SK-N-SH (cell line): ENCODE results near the gene HMG20A. TPM values are rescaled to one million over a fixed set of nuclear protein-coding genes. Genes with fewer than 3 reads are reported as not detected.

ENCODE experiments used
- CTCF ChIA-PET: fragments of 300-600, 350-600 bp; formaldehyde crosslinking; extraction: SDS; loops from one replicate; lab custom pipeline; 2021; lab: Yijun Ruan, JAX
- POLR2A ChIA-PET: fragments of 350-600 bp; sonication (Branson Sonifier 250); formaldehyde crosslinking; extraction: SDS; loops from one replicate; lab custom pipeline; 2020; ENCODE audit warnings: antibody characterized with exemption, inconsistent platforms; lab: Yijun Ruan, JAX
- DNase-seq: peaks from one replicate; pipeline ENCODE4 v3.0.0; 2012
- H2AFZ ChIP-seq: fragments of 200-600 bp; sonication (generic); 2 replicates; pipeline ENCODE4 v1.8.1; 2016; ENCODE audit warnings: antibody characterized with exemption, mild to moderate bottlenecking, low read depth
- H3F3A ChIP-seq: fragments of 200-600 bp; sonication (generic); replicated peaks from 2 replicates; pipeline ENCODE3; 2016; ENCODE audit warnings: antibody characterized with exemption, mild to moderate bottlenecking; ENCODE audit not compliant: insufficient read depth
- H3K27ac ChIP-seq, 2 experiments: fragments of 200-500 bp in 1 of 2; fragments of 200-600 bp in 1 of 2; sonication (Bioruptor generic) in 1 of 2; sonication (generic), shearing (Covaris generic) in 1 of 2; 2 replicates each; pipeline versions ENCODE4 v1.5.1 to v1.6.1; 2014 to 2016; ENCODE audit warnings: low read depth in 2 of 2, inconsistent platforms in 1 of 2, low read length in 1 of 2, mild to moderate bottlenecking in 1 of 2, mixed read lengths in 1 of 2
- H3K27me3 ChIP-seq: fragments of 200-600 bp; sonication (generic), shearing (Covaris generic); 2 replicates; pipeline ENCODE4 v1.6.1; 2016; ENCODE audit warnings: mixed run types; ENCODE audit not compliant: insufficient read depth
- H3K36me3 ChIP-seq, 2 experiments: fragments of 200-500 bp in 1 of 2; fragments of 200-600 bp in 1 of 2; sonication (Bioruptor generic) in 1 of 2; sonication (generic) in 1 of 2; replicated peaks in 1 of 2; 2 replicates each; pipeline versions ENCODE3 to v1.5.1; 2014 to 2016; ENCODE audit warnings: low read length in 1 of 2, mild to moderate bottlenecking in 1 of 2; ENCODE audit not compliant: insufficient read depth in 2 of 2, control insufficient read depth in 1 of 2
- H3K4me1 ChIP-seq, 2 experiments: fragments of 200-500 bp in 1 of 2; fragments of 200-600 bp in 1 of 2; sonication (Bioruptor generic) in 1 of 2; sonication (generic), shearing (Covaris generic) in 1 of 2; 2 replicates each; pipeline versions ENCODE4 v1.5.1 to v1.6.1; 2014 to 2016; ENCODE audit warnings: low read depth in 1 of 2, low read length in 1 of 2, mixed run types in 1 of 2; ENCODE audit not compliant: insufficient read depth in 2 of 2, control insufficient read depth in 1 of 2
- H3K4me2 ChIP-seq: fragments of 200-600 bp; sonication (generic), shearing (Covaris generic); 2 replicates; pipeline ENCODE4 v1.6.1; 2017; ENCODE audit warnings: mixed run types
- H3K4me3 ChIP-seq, 2 experiments: fragments of 200-500 bp in 1 of 2; fragments of 200-600 bp in 1 of 2; sonication (Bioruptor generic) in 1 of 2; sonication (generic), shearing (Covaris generic) in 1 of 2; 2 replicates each; pipeline versions ENCODE4 v1.5.1 to v1.8.1; 2014 to 2016; ENCODE audit warnings: low read depth in 2 of 2, inconsistent platforms in 1 of 2, low read length in 1 of 2, mild to moderate bottlenecking in 1 of 2, mixed read lengths in 1 of 2, moderate library complexity in 1 of 2
- H3K79me2 ChIP-seq: fragments of 200-600 bp; sonication (generic); 2 replicates; pipeline ENCODE4 v1.8.1; 2017; ENCODE audit warnings: mild to moderate bottlenecking; ENCODE audit not compliant: insufficient read depth
- H3K9ac ChIP-seq: fragments of 200-600 bp; sonication (generic); 2 replicates; pipeline ENCODE4 v1.6.1; 2017; ENCODE audit warnings: mixed run types
- H3K9me2 ChIP-seq: fragments of 200-600 bp; sonication (generic); 2 replicates; pipeline ENCODE4 v1.6.1; 2017; ENCODE audit warnings: mixed run types
- H3K9me3 ChIP-seq: fragments of 200-600 bp; sonication (generic); 2 replicates; pipeline ENCODE4 v1.6.1; 2017; ENCODE audit warnings: mixed run types, mild to moderate bottlenecking, moderate library complexity
- H4K20me1 ChIP-seq: fragments of 200-600 bp; sonication (generic); 2 replicates; pipeline ENCODE4 v1.6.1; 2017; ENCODE audit warnings: mild to moderate bottlenecking, mixed run types; ENCODE audit not compliant: insufficient read depth
- ELF1 ChIP-seq: IDR thresholded peaks from 2 replicates; pipeline ENCODE4 v1.4.0; 2012
- EP300 ChIP-seq, 2 experiments: IDR thresholded peaks; 2 replicates each; pipeline versions ENCODE4 v1.4.0 to v1.6.1; 2012; ENCODE audit warnings: borderline replicate concordance in 1 of 2, low read depth in 1 of 2, low read length in 1 of 2
- EZH2phosphoT487 ChIP-seq: fragments of 200-600 bp; sonication (generic); IDR thresholded peaks from 2 replicates; pipeline ENCODE4 v1.6.1; 2017; ENCODE audit warnings: low read depth, mixed run types, mild to moderate bottlenecking, antibody characterized with exemption, moderate library complexity, borderline replicate concordance
- FOXM1 ChIP-seq: IDR thresholded peaks from 2 replicates; pipeline ENCODE4 v1.4.0; 2012; ENCODE audit warnings: low read depth, mild to moderate bottlenecking
- GABPA ChIP-seq: IDR thresholded peaks from 2 replicates; pipeline ENCODE4 v1.4.0; 2012; ENCODE audit warnings: low read depth, mild to moderate bottlenecking
- MEF2A ChIP-seq: IDR thresholded peaks from 2 replicates; pipeline ENCODE4 v1.4.0; 2012; ENCODE audit warnings: low read depth, borderline replicate concordance
- NRF1 ChIP-seq: IDR thresholded peaks from 2 replicates; pipeline ENCODE4 v1.6.1; 2012; ENCODE audit warnings: low read depth, mild to moderate bottlenecking, low read length
- POLR2AphosphoS5 ChIP-seq: IDR thresholded peaks from 2 replicates; pipeline ENCODE4 v1.6.1; 2012; ENCODE audit warnings: low read depth, low read length
- RCOR1 ChIP-seq: fragments of 150-350 bp; IDR thresholded peaks from 2 replicates; pipeline ENCODE4 v1.6.1; 2017; ENCODE audit warnings: antibody characterized with exemption, low read length
- RXRA ChIP-seq: IDR thresholded peaks from 2 replicates; pipeline ENCODE4 v1.4.0; 2012; ENCODE audit warnings: low read depth, mild to moderate bottlenecking, borderline replicate concordance
- SIN3A ChIP-seq: IDR thresholded peaks from 2 replicates; pipeline ENCODE4 v1.6.1; 2012; ENCODE audit warnings: low read depth, mild to moderate bottlenecking, low read length, moderate library complexity, borderline replicate concordance
- SMC3 ChIP-seq: IDR thresholded peaks from 2 replicates; pipeline ENCODE4 v1.6.1; 2012; ENCODE audit warnings: low read depth, low read length, improper control_type of control experiment
- TAF1 ChIP-seq: IDR thresholded peaks from 2 replicates; pipeline ENCODE4 v1.6.1; 2012; ENCODE audit warnings: low read depth, mild to moderate bottlenecking, low read length, moderate library complexity, borderline replicate concordance
- TCF12 ChIP-seq: IDR thresholded peaks from 2 replicates; pipeline ENCODE4 v1.4.0; 2012
- TEAD4 ChIP-seq: IDR thresholded peaks from 2 replicates; pipeline ENCODE4 v1.4.0; 2012; ENCODE audit warnings: mild to moderate bottlenecking, borderline replicate concordance; ENCODE audit not compliant: insufficient read depth
- WGBS: methylation state at CpG from one replicate; pipeline ENCODE4 v1.1.6; 2017; ENCODE audit warnings: low lambda C conversion rate; 5-methylcytosine and 5-hydroxymethylcytosine counted together
- polyA plus RNA-seq, 3 experiments: library from polyadenylated mRNA; depleted of rRNA; stranded (reverse); fragments of >200 nt; gene quantifications; 2 replicates each; pipeline ENCODE4 v1.2.3, GENCODE V29; 2012
- TF ChIP-seq, protein P1 (sequence below): IDR thresholded peaks from 2 replicates; pipeline ENCODE4 v1.4.0; 2012; ENCODE audit warnings: low read depth, borderline replicate concordance
- TF ChIP-seq, protein P2 (sequence below): IDR thresholded peaks from 2 replicates; pipeline ENCODE4; 2012
- TF ChIP-seq, protein P3 (sequence below): IDR thresholded peaks from 2 replicates; pipeline ENCODE4 v1.4.0; 2012; ENCODE audit warnings: low read depth
- TF ChIP-seq, protein P4 (sequence below): fragments of 150-350 bp; IDR thresholded peaks from 2 replicates; pipeline ENCODE4 v1.6.1; 2017; ENCODE audit warnings: antibody characterized with exemption, low read length, low read depth, borderline replicate concordance

The HMG20A gene
- polyA plus RNA-seq, 1 of the 3 experiments (the other 2 are of a cell fraction): 27.7 TPM

DNA sequence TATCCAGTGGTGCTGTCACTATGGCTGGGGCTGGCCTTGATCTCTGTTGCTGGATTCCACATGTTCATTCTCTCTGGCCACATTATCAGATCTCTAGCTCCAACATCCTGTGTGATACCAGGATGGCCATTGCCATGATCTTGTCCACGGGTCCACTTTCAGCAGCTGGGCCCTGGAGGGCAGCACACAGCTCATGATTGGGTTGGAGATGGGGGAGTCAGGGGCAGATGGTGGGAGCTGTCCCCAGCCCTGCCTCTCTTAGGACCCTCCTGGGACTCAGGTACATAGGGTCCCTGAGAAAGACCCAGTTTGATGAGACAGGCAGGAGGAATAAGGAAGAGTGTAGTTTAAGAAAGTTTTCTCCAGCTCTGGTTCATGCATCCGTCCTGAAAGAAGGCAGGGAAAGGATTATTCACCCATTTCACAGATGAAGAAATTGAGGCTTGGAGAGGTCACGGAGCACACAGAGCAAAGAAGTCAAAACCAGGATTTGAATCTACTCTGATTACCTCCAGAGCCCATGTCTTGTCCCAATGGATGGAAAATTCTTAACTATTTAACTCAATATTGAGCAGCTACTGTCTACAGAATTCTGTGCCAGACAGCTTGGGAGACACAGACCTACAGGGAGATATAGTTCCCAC lies 111.5 kb downstream of the HMG20A start (continued):
- TF ChIP-seq SIN3A (no peak), MEF2A (no peak), RCOR1 (no peak)

DNA sequence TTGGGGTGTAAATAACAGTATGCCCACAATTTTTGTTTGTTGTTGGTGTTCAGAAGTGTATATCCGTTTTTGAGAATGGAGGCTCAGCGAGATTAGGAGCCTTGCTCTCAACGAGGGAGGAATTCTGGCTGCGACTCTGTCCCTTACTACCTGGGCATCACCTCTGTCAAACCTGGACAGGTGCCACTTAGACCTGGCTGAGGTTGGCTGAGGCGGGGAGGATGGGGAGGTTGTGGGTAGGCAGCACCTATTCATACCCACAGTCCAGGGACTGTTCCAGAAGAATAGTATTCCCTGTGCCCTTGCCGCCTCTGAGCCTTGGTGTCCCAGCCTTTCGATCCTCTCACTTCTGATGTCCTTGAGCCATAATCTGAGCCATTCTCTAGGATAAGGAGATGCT lies 112.2 kb downstream of the HMG20A start:
- Histone ChIP-seq H3K9me2 (no peaks in the 10 kb centered on the region), H3K36me3 (no peaks in the 10 kb centered on the region), H3K4me2 (no peak overlapping the region), H3K9ac (no peak overlapping the region), H2AFZ (no peak overlapping the region), H4K20me1 (no peaks in the 10 kb centered on the region), H3K9me3 (no peaks in the 10 kb centered on the region), H3K27me3 (no peaks in the 10 kb centered on the region), H3F3A (no peaks in the 10 kb centered on the region), H3K27ac (no peak overlapping the region), H3K79me2 (no peaks in the 10 kb centered on the region), H3K4me1 (peaks cover 0 to 37% of the 10 kb centered on the region in 2 experiments; a peak in 1 of 4 replicates), H3K4me3 (no peak overlapping the region)
- POLR2A ChIA-PET: no interaction called here
- 77% methylated on average over 7 of the region's 7 CpGs for WGBS
- CTCF ChIA-PET: interaction anchor here (0.6 to 3.3 kb wide), 4 partner anchors 11 to 497 kb away, joined by 3 to 22 read pairs (median 8); no protein-coding TSS in a partner anchor
- no peak for TF ChIP-seq TEAD4
- TF ChIP-seq SIN3A: no peak
- TF ChIP-seq EP300 (IDR thresholded peaks at IDR 0.05; ENCODE audit: borderline replicate concordance in 1 of 2, low read depth in 1 of 2, low read length in 1 of 2): no peak
- no peak for TF ChIP-seq FOXM1
- TF ChIP-seq, protein P1, sequence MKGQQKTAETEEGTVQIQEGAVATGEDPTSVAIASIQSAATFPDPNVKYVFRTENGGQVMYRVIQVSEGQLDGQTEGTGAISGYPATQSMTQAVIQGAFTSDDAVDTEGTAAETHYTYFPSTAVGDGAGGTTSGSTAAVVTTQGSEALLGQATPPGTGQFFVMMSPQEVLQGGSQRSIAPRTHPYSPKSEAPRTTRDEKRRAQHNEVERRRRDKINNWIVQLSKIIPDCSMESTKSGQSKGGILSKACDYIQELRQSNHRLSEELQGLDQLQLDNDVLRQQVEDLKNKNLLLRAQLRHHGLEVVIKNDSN: no peak
- TF ChIP-seq TAF1: no peak
- no peak for TF ChIP-seq ELF1
- no peak for TF ChIP-seq MEF2A
- no peak for TF ChIP-seq POLR2AphosphoS5
- no peak for TF ChIP-seq GABPA
- TF ChIP-seq, protein P2, sequence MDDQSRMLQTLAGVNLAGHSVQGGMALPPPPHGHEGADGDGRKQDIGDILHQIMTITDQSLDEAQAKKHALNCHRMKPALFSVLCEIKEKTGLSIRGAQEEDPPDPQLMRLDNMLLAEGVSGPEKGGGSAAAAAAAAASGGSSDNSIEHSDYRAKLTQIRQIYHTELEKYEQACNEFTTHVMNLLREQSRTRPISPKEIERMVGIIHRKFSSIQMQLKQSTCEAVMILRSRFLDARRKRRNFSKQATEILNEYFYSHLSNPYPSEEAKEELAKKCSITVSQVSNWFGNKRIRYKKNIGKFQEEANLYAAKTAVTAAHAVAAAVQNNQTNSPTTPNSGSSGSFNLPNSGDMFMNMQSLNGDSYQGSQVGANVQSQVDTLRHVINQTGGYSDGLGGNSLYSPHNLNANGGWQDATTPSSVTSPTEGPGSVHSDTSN: no peak
- no peak for TF ChIP-seq NRF1
- TF ChIP-seq, protein P3, sequence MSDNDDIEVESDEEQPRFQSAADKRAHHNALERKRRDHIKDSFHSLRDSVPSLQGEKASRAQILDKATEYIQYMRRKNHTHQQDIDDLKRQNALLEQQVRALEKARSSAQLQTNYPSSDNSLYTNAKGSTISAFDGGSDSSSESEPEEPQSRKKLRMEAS: no peak
- TF ChIP-seq RXRA: no peak
- no peak for TF ChIP-seq TCF12
- TF ChIP-seq, protein P4, sequence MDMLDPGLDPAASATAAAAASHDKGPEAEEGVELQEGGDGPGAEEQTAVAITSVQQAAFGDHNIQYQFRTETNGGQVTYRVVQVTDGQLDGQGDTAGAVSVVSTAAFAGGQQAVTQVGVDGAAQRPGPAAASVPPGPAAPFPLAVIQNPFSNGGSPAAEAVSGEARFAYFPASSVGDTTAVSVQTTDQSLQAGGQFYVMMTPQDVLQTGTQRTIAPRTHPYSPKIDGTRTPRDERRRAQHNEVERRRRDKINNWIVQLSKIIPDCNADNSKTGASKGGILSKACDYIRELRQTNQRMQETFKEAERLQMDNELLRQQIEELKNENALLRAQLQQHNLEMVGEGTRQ: no peak
- no peak for TF ChIP-seq SMC3
- TF ChIP-seq EZH2phosphoT487: no peak
- DNase-seq: no peak
